Caco-2 (cell line): ENCODE results near the gene TMEM182. TPM values are rescaled to one million over a fixed set of nuclear protein-coding genes. Genes with fewer than 3 reads are reported as not detected.

Source experiments
- BruUV-seq: library from RNA; stranded (reverse); fragments of 400-500 nt; replicated peaks from 2 replicates; lab custom pipeline; 2021; lab: Mats Ljungman, UMichigan
- CTCF ChIA-PET: fragments of 300-600 bp; sonication (Branson Sonifier 250); formaldehyde crosslinking; loops from one replicate; lab custom pipeline; 2022; ENCODE audit warnings: antibody characterized with exemption; lab: Charles Lee
- POLR2A ChIA-PET: fragments of 300-600 bp; sonication (Branson Sonifier 250); formaldehyde crosslinking; loops from one replicate; lab custom pipeline; 2022; ENCODE audit warnings: antibody characterized with exemption; lab: Charles Lee
- DNase-seq, 2 experiments: peaks; one replicate each; pipeline versions ENCODE4 v3.0.0 to v3.0.0-alpha.2; 2020 to 2022
- H3K27me3 ChIP-seq: replicated peaks from 2 replicates; pipeline ENCODE4 v1.6.0; 2011; ENCODE audit warnings: low read length; ENCODE audit not compliant: control insufficient read depth, insufficient read depth
- H3K36me3 ChIP-seq: 2 replicates; pipeline ENCODE4 v1.5.1; 2011; ENCODE audit warnings: low read length; ENCODE audit not compliant: control insufficient read depth, insufficient read depth
- H3K4me1 ChIP-seq: fragments of 250-450 bp; sonication (Bioruptor Pico); 2 replicates; pipeline ENCODE4 v1.5.1; 2020; ENCODE audit warnings: mild to moderate bottlenecking
- H3K4me3 ChIP-seq: 2 replicates; pipeline ENCODE4 v1.5.1; 2011; ENCODE audit warnings: low read depth, mild to moderate bottlenecking, control low read depth, low read length
- H3K9me3 ChIP-seq: fragments of 250-450 bp; sonication (Bioruptor Pico); 2 replicates; pipeline ENCODE4 v1.5.1; 2020; ENCODE audit warnings: mild to moderate bottlenecking, moderate library complexity
- H3K27ac Mint-ChIP-seq: one replicate; pipeline ENCODE4 v1.8.0; 2022; ENCODE audit warnings: mixed read lengths; ENCODE audit not compliant: unreplicated experiment
- H3K27me3 Mint-ChIP-seq: one replicate; pipeline ENCODE4 v1.8.0; 2022; ENCODE audit warnings: mixed read lengths; ENCODE audit not compliant: insufficient read depth, unreplicated experiment
- H3K36me3 Mint-ChIP-seq: one replicate; pipeline ENCODE4 v1.8.0; 2022; ENCODE audit warnings: mild to moderate bottlenecking, mixed read lengths; ENCODE audit not compliant: insufficient read depth, unreplicated experiment
- H3K4me1 Mint-ChIP-seq: one replicate; pipeline ENCODE4 v1.8.0; 2022; ENCODE audit warnings: low read depth, mixed read lengths; ENCODE audit not compliant: unreplicated experiment
- H3K4me3 Mint-ChIP-seq: one replicate; pipeline ENCODE4 v1.8.0; 2022; ENCODE audit warnings: mild to moderate bottlenecking, moderate library complexity, mixed read lengths; ENCODE audit not compliant: unreplicated experiment
- H3K9me3 Mint-ChIP-seq: one replicate; pipeline ENCODE4 v1.8.0; 2022; ENCODE audit warnings: mixed read lengths; ENCODE audit not compliant: unreplicated experiment
- CTCF ChIP-seq, 2 experiments: fragments of 200-600 bp in 1 of 2; IDR thresholded peaks; 1 replicate in 1 of 2; 2 replicates in 1 of 2; pipeline versions ENCODE4 v1.5.1 to v1.8.0; 2011 to 2022; ENCODE audit warnings: antibody characterized with exemption in 1 of 2, control low read depth in 1 of 2, inconsistent platforms in 1 of 2, low read depth in 1 of 2, low read length in 1 of 2, mild to moderate bottlenecking in 1 of 2, moderate library complexity in 1 of 2; ENCODE audit not compliant: insufficient read depth in 1 of 2, severe bottlenecking in 1 of 2, unreplicated experiment in 1 of 2
- intact Hi-C: fragments of 100-400 bp; cut with micrococcal nuclease; formaldehyde crosslinking; loops from one replicate; pipeline ENCODE4 v1.10.0; 2022; ENCODE audit not compliant: unreplicated experiment
- total RNA-seq: library from RNA; stranded (reverse); gene quantifications from 2 replicates; pipeline ENCODE4 v1.2.3, GENCODE V29; 2022

The TMEM182 gene
- total RNA-seq, 1 experiment from 2014 or later, result 13.6 TPM

GRCh38 chr2:102792568-102793208 is 30.9 kb downstream of the TMEM182 start:
- Mint-ChIP-seq H3K9me3 (no peaks in the 10 kb centered on the region), H3K4me3 (no peak overlapping the region), H3K27ac (no peak overlapping the region), H3K36me3 (no peaks in the 10 kb centered on the region), H3K27me3 (no peaks in the 10 kb centered on the region), H3K4me1 (no peaks in the 10 kb centered on the region)
- no peaks in the 10 kb centered on the region for H3K9me3 ChIP-seq
- DNase-seq, result no peak
- CTCF ChIA-PET, result no interaction called here
- H3K4me3 ChIP-seq, result no peak overlapping the region
- H3K36me3 ChIP-seq, result no peaks in the 10 kb centered on the region
- no TSS peak for BruUV-seq
- H3K4me1 ChIP-seq, result no peaks in the 10 kb centered on the region
- intact Hi-C loops, result no loop called here
- POLR2A ChIA-PET, result no interaction called here
- no peaks in the 10 kb centered on the region for H3K27me3 ChIP-seq
- TF ChIP-seq CTCF (IDR thresholded peaks at IDR 0.05; ENCODE audit: insufficient read depth in 1 of 2, low read depth in 1 of 2, low read length in 1 of 2, severe bottlenecking in 1 of 2, unreplicated experiment in 1 of 2), result no peak

GRCh38 chr2:102795641-102796040 is 33.8 kb downstream of the TMEM182 start:
- H3K4me3 Mint-ChIP-seq, result no peak overlapping the region
- H3K36me3 Mint-ChIP-seq, result no peaks in the 10 kb centered on the region
- Histone ChIP-seq H3K36me3 (no peaks in the 10 kb centered on the region), H3K27me3 (no peaks in the 10 kb centered on the region), H3K4me3 (no peak overlapping the region), H3K4me1 (no peaks in the 10 kb centered on the region), H3K9me3 (peaks cover 4% of the 10 kb centered on the region; the same call in 1 of the 2 replicates)
- ChIA-PET CTCF (no interaction called here), POLR2A (no interaction called here)
- no TSS peak for BruUV-seq
- H3K27ac Mint-ChIP-seq, result no peak overlapping the region
- no peak for TF ChIP-seq CTCF (IDR thresholded peaks at IDR 0.05; ENCODE audit: insufficient read depth in 1 of 2, low read depth in 1 of 2, low read length in 1 of 2, severe bottlenecking in 1 of 2, unreplicated experiment in 1 of 2)
- H3K4me1 Mint-ChIP-seq, result no peaks in the 10 kb centered on the region
- peaks cover 16% of the 10 kb centered on the region for H3K9me3 Mint-ChIP-seq
- intact Hi-C loops, result no loop called here
- H3K27me3 Mint-ChIP-seq, result no peaks in the 10 kb centered on the region
- no peak for DNase-seq

GRCh38 chr2:102796337-102796736 is 34.5 kb downstream of the TMEM182 start:
- no peaks in the 10 kb centered on the region for H3K4me1 Mint-ChIP-seq
- ChIA-PET CTCF (no interaction called here), POLR2A (no interaction called here)
- no peak overlapping the region for H3K4me3 Mint-ChIP-seq
- H3K27me3 Mint-ChIP-seq, result no peaks in the 10 kb centered on the region
- H3K36me3 Mint-ChIP-seq, result no peaks in the 10 kb centered on the region
- no peak overlapping the region for H3K27ac Mint-ChIP-seq
- H3K9me3 Mint-ChIP-seq, result peaks cover 23% of the 10 kb centered on the region
- TF ChIP-seq CTCF (IDR thresholded peaks at IDR 0.05; ENCODE audit: insufficient read depth in 1 of 2, low read depth in 1 of 2, low read length in 1 of 2, severe bottlenecking in 1 of 2, unreplicated experiment in 1 of 2), result no peak
- peaks cover 11% of the 10 kb centered on the region for H3K9me3 ChIP-seq
- H3K4me1 ChIP-seq, result no peaks in the 10 kb centered on the region
- BruUV-seq, result no TSS peak
- H3K27me3 ChIP-seq, result no peaks in the 10 kb centered on the region
- DNase-seq, result no peak
- H3K36me3 ChIP-seq, result no peaks in the 10 kb centered on the region; the same call in 1 of the 2 replicates
- intact Hi-C loops, result no loop called here
- no peak overlapping the region for H3K4me3 ChIP-seq
